OCI-M1 (cell line): Measurements from ENCODE around the gene SORL1-AS1.
"Not testable (repeated sequence)": the region's sequence is repeated elsewhere in the genome, so short reads cannot be mapped to it uniquely, and the experiment has no call there.

ENCODE experiments used
- DNase-seq: peaks from one replicate; lab custom pipeline; 2025; lab: John Stamatoyannopoulos, UW

SORL1-AS1 gene

GRCh38 chr11:121426476-121427399 is 26.0 kb downstream of the SORL1-AS1 start:
- no peak for DNase-seq

- DNase-seq, result no peak
Observed at GRCh38 chr11:121425828-121426227, 26.9 kb downstream of the SORL1-AS1 start.

- no peak for DNase-seq
Observed at GRCh38 chr11:121422675-121423074, 30.1 kb downstream of the SORL1-AS1 start.

- DNase-seq, result peak; percentile 32
Observed at GRCh38 chr11:121421149-121421901, 31.4 kb downstream of the SORL1-AS1 start.

GRCh38 chr11:121420398-121420797 is 32.4 kb downstream of the SORL1-AS1 start:
- DNase-seq, result no peak

GRCh38 chr11:121419836-121420235 is 32.9 kb downstream of the SORL1-AS1 start:
- DNase-seq, result no peak

GRCh38 chr11:121418625-121419114 is 34.1 kb downstream of the SORL1-AS1 start:
- DNase-seq, result peak; percentile 16

GRCh38 chr11:121417607-121418006 is 35.2 kb downstream of the SORL1-AS1 start:
- no peak for DNase-seq

- DNase-seq, result peak; percentile 98
Observed at GRCh38 chr11:121417055-121417551, 35.7 kb downstream of the SORL1-AS1 start.

GRCh38 chr11:121415856-121416255 is 36.9 kb downstream of the SORL1-AS1 start:
- DNase-seq, result no peak

GRCh38 chr11:121414141-121414913 is 38.4 kb downstream of the SORL1-AS1 start:
- no peak for DNase-seq

GRCh38 chr11:121412711-121413415 is 39.9 kb downstream of the SORL1-AS1 start:
- no peak for DNase-seq

- DNase-seq, result no peak
Observed at GRCh38 chr11:121412000-121412587, 40.7 kb downstream of the SORL1-AS1 start.

GRCh38 chr11:121411330-121411729 is 41.4 kb downstream of the SORL1-AS1 start:
- not testable (repeated sequence) for DNase-seq

- not testable (repeated sequence) for DNase-seq
Observed at GRCh38 chr11:121410041-121410440, 42.7 kb downstream of the SORL1-AS1 start.

GRCh38 chr11:121408830-121409229 is 43.9 kb downstream of the SORL1-AS1 start:
- DNase-seq, result no peak

- no peak for DNase-seq
Observed at GRCh38 chr11:121406291-121406690, 46.5 kb downstream of the SORL1-AS1 start.

- DNase-seq, result no peak
Observed at GRCh38 chr11:121405646-121406045, 47.1 kb downstream of the SORL1-AS1 start.

- no peak for DNase-seq
Observed at GRCh38 chr11:121394785-121395184, 58.0 kb downstream of the SORL1-AS1 start.

GRCh38 chr11:121393855-121394254 is 58.9 kb downstream of the SORL1-AS1 start:
- DNase-seq, result no peak

- DNase-seq, result peak; percentile 63
Observed at GRCh38 chr11:121391914-121392313, 60.9 kb downstream of the SORL1-AS1 start.
